HG02884 (cell line): ENCODE results near the gene TADA2B.
"Not testable (repeated sequence)": the region's sequence is repeated elsewhere in the genome, so short reads cannot be mapped to it uniquely, and the experiment has no call there.

Source experiments
- ATAC-seq: cut with Tn5 transposase; IDR thresholded peaks from one replicate; pipeline ENCODE4 v1.9.1; 2021; ENCODE audit warnings: mild to moderate bottlenecking, moderate library complexity; ENCODE audit not compliant: unreplicated experiment

The TADA2B gene

DNA sequence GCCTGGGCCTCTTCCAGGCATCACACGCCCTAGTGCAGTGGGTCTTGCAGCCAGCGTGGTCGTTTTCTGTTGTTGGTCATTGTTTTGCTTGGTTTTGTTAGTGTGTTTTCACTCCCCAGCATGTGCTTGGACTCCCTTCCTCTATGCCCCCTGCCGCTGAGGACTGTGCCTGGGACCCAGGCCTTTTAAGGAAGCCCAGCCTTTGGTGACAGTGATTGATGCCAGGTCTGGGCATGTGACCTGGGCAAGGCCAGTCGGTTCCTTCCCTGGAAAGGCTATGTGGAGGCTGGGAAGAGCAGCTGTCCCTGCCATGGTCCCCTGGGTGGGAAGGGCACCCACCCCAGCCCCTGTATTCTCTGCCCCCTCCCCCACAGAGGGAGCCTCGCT, 33.5 kb downstream of the TADA2B start:
- ATAC-seq, result no peak

DNA sequence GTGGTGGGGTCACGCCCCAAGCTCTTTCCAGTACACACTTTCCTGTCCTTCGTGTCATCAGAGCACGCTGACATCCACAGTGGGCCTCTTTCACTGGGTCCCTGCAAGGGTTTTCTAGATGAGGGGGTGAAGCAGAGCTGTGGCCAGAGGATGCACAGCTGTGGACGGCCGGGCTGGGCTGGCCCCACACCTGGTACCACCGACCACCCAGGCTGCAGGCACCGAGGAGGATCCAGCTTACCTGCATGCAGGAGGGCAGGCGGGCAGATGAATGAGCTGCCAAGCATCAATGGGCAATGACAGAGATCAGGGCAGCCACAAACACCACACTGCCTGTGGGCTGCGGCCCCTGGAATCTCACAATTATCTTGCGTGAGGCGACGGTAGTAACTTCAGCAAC, 34.2 kb downstream of the TADA2B start:
- ATAC-seq, result no peak

DNA sequence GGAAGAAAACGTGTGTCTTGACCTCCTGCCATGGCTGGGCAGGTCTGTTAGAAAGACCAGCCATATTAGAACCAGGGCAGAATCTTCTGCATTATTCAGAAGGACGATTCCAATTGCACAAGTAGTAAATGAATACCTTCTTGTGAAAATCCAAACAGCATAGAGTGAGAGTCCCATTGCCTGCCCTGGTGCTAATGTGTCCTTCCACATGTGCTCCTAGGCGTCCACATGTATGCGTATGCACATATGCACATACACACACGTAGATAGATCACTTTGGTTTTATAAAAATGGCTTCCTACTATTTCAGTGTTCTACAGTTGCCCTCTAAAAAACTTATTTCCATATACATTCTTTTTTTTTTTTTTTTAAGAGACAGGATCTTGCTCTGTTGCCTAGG, 34.9 kb downstream of the TADA2B start:
- ATAC-seq, result no peak

DNA sequence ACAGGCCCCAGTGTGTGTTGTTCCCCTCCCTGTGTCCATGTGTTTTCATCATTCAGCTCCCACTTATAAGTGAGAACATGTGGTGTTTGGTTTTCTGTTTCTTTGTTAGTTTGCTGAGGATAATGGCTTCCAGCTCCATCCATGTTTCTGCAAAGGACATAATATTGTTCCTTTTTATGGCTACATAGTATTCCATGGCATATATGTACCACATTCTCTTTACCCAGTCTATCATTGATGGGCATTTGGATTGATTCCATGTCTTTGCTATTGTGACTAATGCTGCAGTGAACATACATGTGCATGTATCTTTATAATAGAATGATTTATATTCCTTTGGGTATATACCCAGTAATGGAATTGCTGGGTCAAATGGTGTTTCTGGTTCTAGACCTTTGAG, 36.3 kb downstream of the TADA2B start:
- not testable (repeated sequence) for ATAC-seq

DNA sequence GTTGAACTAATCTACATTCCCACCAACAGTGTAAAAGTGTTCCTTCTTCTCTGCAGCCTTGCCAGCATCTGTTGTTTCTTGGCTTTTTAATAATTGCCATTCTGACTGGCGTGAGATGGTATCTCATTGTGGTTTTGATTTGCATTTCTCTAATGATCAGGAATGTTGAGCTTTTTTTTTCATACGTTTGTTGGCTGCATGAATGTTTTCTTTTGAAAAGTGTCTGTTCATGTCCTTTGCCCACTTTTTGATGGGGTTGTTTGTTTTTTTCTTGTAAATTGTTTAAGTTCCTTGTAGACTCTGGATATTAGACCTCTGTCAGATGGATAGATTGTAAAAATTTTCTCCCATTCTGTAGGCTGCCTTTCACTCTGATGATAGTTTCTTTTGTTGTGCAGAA, 36.7 kb downstream of the TADA2B start:
- not testable (repeated sequence) for ATAC-seq

DNA sequence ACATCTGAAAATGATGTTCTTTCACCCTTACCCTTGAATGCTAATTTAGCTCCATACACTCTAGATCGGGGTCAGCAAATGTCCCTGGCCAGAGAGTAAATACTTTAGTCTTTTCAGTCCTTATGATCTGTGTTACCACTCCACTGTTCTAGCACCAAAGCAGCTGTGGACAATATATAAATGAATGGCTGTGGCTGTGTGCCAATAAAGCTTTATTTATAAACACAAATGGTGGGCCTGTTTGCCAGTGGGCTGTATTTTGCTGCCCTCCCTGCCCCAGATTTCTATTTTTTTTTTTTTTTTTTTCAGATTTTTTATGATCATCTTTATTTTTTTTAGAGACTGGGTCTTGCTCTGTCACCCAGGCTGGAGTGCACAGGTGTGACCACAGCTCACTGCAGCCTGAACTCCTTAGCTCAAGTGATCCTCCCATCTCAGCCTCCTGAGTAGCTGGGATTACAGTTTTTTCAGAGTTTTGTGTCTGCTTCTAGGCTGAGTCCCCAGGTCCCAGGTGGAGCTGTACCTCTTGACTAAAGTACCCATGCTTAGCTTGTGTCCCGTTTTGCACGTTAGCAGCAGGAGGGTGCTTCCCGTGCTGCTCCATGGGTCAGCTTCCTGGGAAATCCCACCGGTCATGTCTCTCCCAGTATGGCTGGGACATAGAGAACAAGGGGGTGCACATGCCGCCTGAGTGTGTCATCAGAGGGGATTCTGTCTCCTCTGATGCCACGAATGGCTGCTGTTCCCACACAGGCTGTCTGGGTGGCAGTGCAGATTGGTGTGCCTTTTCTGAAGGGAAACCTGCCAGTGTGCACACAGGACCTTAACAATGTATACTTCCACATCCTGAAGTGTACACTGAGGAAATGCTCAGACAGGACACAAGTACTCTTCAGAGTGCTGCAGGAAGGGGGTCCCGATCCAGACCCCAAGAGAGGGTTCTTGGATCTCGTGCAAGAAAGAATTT, 40.7 kb downstream of the TADA2B start:
- no peak for ATAC-seq

DNA sequence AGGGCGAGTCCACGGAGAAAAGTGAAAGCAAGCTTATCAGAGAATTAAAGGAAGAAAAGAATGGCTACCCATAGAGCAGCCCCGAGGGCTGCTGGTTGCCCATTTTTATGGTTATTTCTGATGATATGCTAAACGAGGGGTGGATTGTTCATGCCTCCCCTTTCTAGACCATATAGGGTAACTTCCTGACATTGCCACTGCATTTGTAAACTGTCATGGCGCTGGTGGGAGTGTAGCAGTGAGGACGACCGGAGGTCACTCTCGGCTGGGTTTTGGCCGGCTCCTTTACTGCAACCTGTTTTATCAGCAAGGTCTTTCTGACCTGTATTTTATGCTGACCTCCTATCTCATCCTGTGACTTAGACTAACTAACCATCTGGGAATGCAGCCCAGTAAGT, 41.4 kb downstream of the TADA2B start:
- ATAC-seq, result not testable (repeated sequence)

DNA sequence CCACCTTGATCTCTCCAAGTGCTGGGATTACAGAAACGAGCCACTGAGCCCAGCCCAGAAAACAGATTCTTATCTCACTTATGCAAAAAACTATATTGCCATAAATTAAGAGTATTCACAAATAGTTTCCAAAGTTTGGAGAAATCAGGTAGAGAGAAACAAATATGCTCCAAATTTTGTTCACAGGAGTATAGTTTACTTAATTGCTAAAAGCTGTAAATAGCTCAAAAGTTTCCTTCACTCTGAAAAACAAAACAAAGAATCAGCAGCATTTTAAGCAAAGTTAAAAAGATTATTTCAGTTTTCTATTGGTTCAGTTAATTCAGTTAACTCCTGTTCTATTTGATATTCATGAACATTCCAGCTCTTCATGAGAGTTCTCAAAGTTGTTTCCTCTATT, 43.2 kb downstream of the TADA2B start:
- ATAC-seq, result no peak

DNA sequence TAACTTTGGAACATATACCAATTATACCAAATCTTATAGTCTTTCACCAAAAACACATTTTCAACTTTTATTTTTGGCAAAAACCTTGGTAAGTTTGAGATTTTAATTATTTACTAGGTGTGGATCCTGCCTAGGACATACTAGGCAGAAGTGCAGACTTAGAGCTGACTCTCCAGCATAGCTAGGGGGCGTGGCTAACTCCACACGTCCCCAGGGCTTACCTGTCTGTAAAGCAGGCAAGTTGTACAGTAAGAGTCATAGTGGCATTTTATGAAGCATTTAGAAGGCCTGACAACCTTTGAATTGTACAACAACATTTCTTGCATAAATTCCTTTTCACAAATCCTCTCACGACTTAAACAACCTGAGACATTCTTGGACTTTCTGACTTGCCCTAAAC, 43.9 kb downstream of the TADA2B start:
- no peak for ATAC-seq

DNA sequence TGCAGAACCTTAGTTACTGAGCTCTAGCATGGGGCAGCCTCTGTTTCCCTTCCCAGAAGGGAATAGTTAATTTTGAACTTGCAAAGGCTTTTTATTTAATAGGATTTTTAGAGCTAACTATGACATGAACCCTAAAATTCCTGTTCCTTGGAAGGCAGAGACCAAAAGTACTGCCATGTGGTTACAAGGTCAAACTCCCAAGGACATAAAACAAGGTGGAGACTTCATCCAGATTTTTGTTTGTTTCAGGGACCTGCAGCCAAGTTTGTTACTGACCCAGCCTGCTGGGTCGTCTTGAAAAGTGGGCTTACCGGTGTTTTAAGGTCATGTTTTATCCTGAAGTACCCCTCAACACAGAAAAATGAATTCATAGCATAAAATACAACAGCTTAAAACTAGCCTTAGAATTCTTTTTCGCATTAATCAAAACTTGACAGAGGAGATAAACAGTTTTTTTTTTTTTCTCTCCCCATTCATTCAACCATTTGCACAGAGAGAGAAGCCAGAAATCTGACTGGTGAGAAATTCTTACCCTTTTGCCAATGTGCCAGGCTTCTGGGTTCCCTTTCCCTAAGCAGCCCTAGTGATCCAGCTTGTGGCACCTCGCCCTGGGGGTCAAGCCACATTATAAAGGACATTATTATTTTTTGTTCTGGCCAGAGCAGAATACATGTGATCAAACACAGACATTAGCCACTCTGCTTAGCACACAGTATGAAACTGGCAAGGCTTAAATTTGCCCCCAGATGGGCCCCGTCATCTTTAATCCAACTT, 46.2 kb downstream of the TADA2B start:
- ATAC-seq, result no peak

DNA sequence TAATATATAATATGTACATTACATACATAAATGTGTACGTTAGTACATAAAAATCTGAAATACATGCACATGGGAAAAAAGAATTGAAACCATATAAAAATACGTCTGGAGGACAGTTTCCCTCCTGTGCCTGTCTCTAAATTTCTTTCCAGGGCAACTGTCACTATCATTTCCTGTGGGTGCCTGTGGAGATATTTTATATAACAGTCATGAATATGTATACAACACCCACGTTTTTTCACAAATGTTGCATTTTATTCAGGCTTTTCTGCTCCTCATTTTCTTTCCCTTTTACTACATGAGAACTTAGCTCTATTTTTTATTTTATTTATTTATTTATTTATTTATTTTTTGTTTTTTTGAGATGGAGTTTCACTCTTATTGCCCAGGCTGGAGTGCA, 48.9 kb downstream of the TADA2B start:
- ATAC-seq, result no peak

DNA sequence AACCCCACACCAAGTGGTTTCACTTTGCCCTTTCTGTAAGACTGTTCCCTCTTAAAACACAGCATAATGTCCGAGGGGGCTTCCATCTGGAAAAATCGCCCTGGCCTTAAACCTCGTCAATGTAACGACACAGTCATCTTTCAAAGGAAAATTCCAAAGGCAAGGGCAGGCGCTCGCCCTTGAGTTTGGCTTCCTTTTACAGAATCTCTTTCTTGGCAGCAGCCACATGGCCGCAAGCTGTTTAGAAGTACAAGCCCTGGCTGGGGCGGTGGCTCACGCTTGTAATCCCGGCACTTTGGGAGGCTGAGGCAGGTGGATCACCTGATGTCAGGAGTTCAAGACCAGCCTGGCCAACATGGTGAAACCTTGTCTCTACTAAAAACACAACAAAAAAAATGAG, 51.7 kb downstream of the TADA2B start:
- ATAC-seq, result no peak

DNA sequence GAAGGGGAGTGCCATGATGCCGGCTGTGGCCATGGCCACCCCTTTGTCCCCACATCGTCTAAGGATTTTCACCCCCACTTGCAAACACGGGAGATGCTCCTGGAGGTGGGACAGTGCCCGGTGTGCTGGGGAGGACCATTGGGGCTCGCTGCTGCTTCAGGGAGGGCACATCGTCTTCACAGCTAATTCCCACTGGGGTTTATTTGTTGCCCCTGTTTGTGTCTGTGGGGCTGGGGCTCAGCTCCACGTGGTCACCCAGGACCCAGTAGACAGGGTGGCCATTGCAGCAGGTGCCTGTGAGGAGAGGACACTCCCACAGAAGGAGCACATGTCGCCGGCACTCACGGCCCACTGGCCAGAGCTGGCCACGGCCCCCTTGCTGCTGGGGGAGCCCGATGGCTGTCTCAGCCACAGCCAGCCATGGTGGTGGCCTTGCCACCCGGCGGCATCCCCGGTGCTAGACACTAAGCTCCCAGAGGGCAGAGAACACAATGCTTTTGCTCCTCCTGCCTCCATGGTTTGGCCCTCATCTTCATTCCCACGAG, 52.5 kb downstream of the TADA2B start:
- ATAC-seq, result no peak

DNA sequence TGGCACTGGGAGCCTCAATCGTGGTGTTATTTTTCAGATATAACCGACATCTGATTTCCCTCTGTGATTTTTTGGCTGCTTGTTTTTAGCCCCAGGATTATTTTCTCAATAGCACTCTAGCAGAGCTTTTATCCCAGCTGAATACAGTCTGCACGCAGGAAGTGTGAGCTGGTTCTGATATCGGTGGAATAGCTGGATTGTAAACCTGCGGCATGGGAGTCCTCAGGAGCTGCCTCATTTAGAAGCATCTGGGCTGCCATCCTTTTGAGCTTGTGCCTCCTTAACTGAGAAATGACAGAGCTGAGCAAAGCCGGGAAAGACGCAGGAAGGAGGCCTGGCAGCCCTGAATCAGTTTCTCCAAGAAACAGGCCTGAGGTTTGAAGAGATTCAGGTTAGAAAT, 53.1 kb downstream of the TADA2B start:
- ATAC-seq, result no peak

DNA sequence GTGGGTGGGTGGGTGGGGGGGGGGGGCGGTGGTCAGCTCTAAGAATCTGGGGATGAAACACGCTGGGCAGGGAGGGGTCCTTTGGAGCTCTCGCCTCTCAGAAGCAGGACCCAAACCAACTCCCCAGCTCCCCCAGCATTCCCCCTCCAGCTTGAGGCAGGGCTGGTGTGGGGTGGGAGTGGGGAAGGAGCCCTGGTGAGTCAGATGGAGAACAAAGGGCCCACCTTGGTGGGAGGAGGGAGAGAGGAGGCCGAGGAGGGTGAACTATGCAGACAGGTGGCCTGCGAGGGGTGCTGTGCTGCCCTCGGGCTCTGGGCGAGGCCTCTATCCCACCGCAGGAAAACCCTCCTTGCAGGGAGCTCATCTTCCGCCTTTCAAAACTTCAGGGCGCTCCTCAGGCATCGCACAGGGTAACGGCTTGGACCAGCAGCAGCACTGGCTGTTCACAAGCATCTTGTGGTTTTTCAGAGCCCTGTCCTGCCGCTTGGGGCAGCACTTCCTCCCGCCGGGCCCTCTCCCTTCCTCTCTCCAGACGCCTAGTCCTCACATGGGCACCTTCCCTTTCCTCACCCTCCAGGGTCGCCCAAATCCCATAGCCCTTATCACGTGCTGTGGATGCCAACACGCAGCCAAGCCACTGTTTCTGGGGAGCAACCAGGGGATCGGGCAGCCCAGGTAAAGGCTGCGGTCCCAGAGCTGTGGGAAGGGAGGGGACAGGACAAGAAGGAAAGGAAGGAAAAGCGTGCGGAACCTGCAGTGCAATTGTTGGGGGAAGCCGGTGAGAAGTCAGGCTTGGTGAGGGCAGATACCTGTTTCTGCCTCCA, 58.7 kb downstream of the TADA2B start:
- peak; percentile 67 for ATAC-seq

DNA sequence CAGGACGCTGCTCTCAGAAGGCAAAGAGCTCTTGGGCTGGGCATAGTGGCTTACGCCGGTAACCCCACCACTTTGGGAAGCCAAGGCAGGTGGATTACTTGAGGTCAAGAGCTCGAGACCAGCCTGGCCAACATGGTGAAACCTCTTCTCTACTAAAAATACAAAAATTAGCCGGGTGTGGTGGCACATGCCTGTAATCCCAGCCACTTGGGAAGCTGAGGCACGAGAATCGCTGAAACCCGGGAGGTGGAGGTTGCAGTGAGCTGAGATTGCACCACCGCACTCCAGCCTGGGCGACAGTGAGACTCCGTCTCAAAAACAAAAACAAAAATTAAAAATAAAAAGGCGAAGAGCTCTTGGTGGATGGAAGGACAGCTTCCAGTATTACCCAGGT, 59.3 kb downstream of the TADA2B start:
- not testable (repeated sequence) for ATAC-seq

DNA sequence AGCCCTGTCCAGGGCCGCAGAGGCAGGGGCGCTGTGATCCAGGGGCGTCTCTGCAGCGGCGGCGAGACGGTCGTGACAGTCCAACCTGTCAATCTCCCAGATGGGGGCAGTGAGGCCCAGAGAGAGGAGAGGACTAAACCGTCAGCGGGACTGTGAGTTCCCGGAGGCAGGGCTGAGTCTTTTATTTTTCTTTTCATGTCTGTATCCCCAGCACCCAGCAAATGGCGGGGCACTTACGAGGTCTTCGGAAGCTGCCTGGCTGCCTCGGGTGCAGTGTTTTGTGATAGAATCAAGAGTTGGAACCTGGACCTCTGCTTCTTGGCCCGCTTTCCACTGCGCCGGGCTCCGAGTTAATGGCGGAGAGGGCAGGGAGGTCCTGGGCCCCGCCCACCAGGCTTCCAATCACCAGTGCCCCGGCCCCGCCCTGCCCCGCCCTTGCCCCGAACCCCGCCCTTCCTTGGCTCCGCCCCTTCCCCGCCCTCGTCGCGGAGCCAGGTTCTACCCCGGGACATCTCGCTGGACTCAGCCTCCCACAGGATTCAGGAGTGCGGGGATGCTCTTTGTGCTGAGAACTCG, 59.9 kb downstream of the TADA2B start:
- peak; percentile 80 for ATAC-seq

DNA sequence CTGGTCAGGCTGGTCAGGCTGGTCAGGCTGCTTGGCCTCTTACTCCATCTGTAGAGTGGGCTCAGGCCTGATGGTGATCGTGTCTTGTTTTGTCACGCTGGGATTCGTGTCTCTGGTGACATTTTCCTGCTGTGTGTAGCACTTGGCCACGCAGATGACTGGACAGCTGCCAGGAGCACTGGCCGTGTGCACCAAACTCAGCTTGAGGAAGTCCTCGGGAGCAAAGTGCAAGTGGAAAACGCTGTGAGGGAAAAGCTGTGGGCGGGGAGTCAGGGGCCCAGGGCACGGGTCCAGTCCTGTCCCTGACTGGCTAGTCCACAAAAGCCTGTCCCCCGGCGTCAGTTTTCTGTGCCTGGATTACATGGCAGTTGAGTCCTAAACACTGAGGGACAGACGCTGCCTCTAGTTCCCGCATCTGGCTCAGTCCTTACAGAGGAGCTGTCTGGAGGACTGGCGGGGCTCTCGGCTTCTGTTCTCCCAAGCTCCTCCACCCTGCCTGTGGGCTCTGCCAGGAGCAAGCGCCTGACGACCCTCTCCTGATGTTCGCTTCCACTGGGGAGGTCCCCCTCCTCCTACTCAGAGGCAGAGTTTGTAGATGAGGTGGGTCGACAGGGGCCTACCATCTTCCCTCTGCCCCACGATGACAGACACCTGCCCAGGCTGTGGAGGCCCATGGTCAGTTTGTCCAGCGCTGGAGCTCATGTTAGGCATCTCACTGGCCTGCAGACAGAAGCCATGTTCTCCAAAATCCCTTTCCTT, 60.6 kb downstream of the TADA2B start:
- ATAC-seq, result no peak

DNA sequence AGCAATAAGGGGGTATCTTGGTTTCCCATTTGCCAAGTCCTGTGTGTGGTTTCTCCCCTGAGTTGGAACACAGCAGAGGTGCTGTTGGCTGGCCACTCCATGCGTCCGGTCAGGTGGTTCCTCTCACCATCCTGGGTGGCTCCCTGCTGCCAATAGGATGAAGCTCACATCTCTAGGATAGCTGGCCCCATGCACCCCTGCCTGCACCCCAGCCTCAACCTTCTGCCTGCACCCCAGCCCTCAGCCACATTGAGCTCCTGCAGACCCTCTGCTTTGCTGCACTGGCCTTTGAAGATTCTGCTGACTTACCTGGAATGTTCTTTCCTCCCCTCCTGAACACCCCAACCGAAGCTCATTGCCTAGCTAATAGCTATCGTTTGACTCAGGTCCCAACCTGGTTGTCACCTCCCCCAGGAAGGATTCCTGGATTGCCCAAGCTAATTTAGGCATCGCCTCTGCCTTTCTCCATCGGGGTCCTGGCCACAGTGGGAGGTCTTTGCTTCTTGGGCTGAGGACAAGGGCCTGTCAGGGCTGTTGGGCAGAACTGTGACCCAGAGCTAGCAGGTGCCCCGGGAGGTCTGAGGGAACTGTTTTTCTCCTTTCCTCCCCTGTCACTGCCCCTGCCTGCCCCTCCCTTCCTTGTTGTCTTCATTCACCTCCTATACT, 61.3 kb downstream of the TADA2B start:
- no peak for ATAC-seq
